ENCODE data around the gene ZNF512. TPM values are rescaled to one million over a fixed set of nuclear protein-coding genes. Genes with fewer than 3 reads are reported as not detected.

The ZNF512 gene
- total RNA-seq, 2 donors from 2014 or later = 16.8 to 62.5 TPM

GRCh38 chr2:27638037-27638637, 55.3 kb downstream of the ZNF512 start:
- Histone ChIP-seq H3K4me3 (no peak overlapping the region), H3K27ac (no peak overlapping the region), H3K27me3 (replicated peaks; ENCODE audit: insufficient read depth) (no peaks in the 10 kb centered on the region), H3K9me3 (no peaks in the 10 kb centered on the region), H3K36me3 (peaks cover 59% of the 10 kb centered on the region), H3K4me1 (ENCODE audit: control insufficient read depth in 1 of 2, low read depth in 2 of 2) (no peaks in the 10 kb centered on the region)
- TF ChIP-seq, protein P1, sequence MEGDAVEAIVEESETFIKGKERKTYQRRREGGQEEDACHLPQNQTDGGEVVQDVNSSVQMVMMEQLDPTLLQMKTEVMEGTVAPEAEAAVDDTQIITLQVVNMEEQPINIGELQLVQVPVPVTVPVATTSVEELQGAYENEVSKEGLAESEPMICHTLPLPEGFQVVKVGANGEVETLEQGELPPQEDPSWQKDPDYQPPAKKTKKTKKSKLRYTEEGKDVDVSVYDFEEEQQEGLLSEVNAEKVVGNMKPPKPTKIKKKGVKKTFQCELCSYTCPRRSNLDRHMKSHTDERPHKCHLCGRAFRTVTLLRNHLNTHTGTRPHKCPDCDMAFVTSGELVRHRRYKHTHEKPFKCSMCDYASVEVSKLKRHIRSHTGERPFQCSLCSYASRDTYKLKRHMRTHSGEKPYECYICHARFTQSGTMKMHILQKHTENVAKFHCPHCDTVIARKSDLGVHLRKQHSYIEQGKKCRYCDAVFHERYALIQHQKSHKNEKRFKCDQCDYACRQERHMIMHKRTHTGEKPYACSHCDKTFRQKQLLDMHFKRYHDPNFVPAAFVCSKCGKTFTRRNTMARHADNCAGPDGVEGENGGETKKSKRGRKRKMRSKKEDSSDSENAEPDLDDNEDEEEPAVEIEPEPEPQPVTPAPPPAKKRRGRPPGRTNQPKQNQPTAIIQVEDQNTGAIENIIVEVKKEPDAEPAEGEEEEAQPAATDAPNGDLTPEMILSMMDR (IDR thresholded peaks at IDR 0.05) = no peak
- no peak for ATAC-seq (ENCODE audit: insufficient number of reproducible peaks, low FRiP score, low read depth)
- DNase-seq (ENCODE audit: low spot score) = no peak

GRCh38 chr2:27638709-27639108, 55.9 kb downstream of the ZNF512 start:
- Histone ChIP-seq H3K9me3 (no peaks in the 10 kb centered on the region), H3K4me1 (ENCODE audit: control insufficient read depth in 1 of 2, low read depth in 2 of 2) (no peaks in the 10 kb centered on the region), H3K27me3 (replicated peaks; ENCODE audit: insufficient read depth) (no peaks in the 10 kb centered on the region), H3K4me3 (no peak overlapping the region), H3K27ac (no peak overlapping the region), H3K36me3 (peaks cover 59% of the 10 kb centered on the region)
- DNase-seq (ENCODE audit: low spot score) (no peak), ATAC-seq (ENCODE audit: insufficient number of reproducible peaks, low FRiP score, low read depth) (no peak)
- TF ChIP-seq, protein P1 (IDR thresholded peaks at IDR 0.05) = no peak

GRCh38 chr2:27640722-27641245, 57.9 kb downstream of the ZNF512 start:
- H3K27ac ChIP-seq = no peak overlapping the region
- H3K4me1 ChIP-seq (ENCODE audit: control insufficient read depth in 1 of 2, low read depth in 2 of 2) = no peaks in the 10 kb centered on the region
- no peak for DNase-seq (ENCODE audit: low spot score)
- TF ChIP-seq, protein P1 (IDR thresholded peaks at IDR 0.05) = no peak
- H3K27me3 ChIP-seq (replicated peaks; ENCODE audit: insufficient read depth) = no peaks in the 10 kb centered on the region
- no peaks in the 10 kb centered on the region for H3K9me3 ChIP-seq
- peaks cover 43% of the 10 kb centered on the region for H3K36me3 ChIP-seq
- H3K4me3 ChIP-seq = no peak overlapping the region
- no peak for ATAC-seq (ENCODE audit: insufficient number of reproducible peaks, low FRiP score, low read depth)

- DNase-seq (ENCODE audit: low spot score) = no peak
- no peak for ATAC-seq (ENCODE audit: insufficient number of reproducible peaks, low FRiP score, low read depth)
- Histone ChIP-seq H3K4me1 (ENCODE audit: control insufficient read depth in 1 of 2, low read depth in 2 of 2) (no peaks in the 10 kb centered on the region), H3K9me3 (no peaks in the 10 kb centered on the region), H3K27me3 (replicated peaks; ENCODE audit: insufficient read depth) (no peaks in the 10 kb centered on the region), H3K27ac (no peak overlapping the region), H3K4me3 (no peak overlapping the region), H3K36me3 (peaks cover 41% of the 10 kb centered on the region)
- TF ChIP-seq, protein P1 (IDR thresholded peaks at IDR 0.05) = no peak
Observed at GRCh38 chr2:27645197-27645596, 62.4 kb downstream of the ZNF512 start.

DNA sequence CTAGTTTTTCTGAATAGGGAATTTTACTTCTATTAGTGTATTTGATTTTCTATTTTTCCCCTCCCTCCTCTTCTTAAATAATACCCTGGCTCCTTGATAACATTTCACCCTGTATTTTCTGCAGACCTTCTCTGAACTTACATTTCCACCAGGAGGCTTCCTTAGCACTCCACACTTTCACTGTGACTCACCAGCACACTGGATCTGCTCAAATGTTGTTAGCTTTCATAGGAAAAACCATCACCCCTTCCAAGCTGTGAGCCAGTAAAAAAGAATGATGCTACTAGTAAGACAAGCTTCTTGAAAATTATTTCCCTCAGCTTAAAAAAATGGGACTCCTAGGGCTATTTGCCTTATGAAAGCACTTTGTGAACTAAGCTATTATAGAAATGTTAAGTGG, 64.4 kb downstream of the ZNF512 start:
- DNase-seq (ENCODE audit: low spot score) (no peak), ATAC-seq (ENCODE audit: insufficient number of reproducible peaks, low FRiP score, low read depth) (no peak)
- TF ChIP-seq, protein P1 (IDR thresholded peaks at IDR 0.05) = no peak
- Histone ChIP-seq H3K4me1 (ENCODE audit: control insufficient read depth in 1 of 2, low read depth in 2 of 2) (no peaks in the 10 kb centered on the region), H3K27me3 (replicated peaks; ENCODE audit: insufficient read depth) (no peaks in the 10 kb centered on the region), H3K9me3 (no peaks in the 10 kb centered on the region), H3K27ac (no peak overlapping the region), H3K4me3 (no peak overlapping the region), H3K36me3 (peaks cover 39% of the 10 kb centered on the region)
